ENCODE data around the gene DNM3. TPM values are rescaled to one million over a fixed set of nuclear protein-coding genes. Genes with fewer than 3 reads are reported as not detected.

DNM3 gene
- total and polyA plus RNA-seq, 2 of the 8 experiments (the other 6 are each of a cell fraction or from before 2014, with no cell fraction given), result 2.0 to 8.5 TPM

GRCh38 chr1:172230526-172230925 is 389.2 kb downstream of the DNM3 start (continued):
- no peak for TF ChIP-seq GABPA (IDR thresholded peaks at IDR 0.05; ENCODE audit: borderline replicate concordance, insufficient read depth, low read length)
- TF ChIP-seq CHD2 (IDR thresholded peaks at IDR 0.05; ENCODE audit: low read length), result no peak
- TF ChIP-seq MAX (IDR thresholded peaks at IDR 0.05), result no peak

Measured in H1 (cell line).